ENCODE measurements around the gene TMEM125.

GRCh38 chr1:43265431-43265830 lies 4.4 kb upstream of the TMEM125 start:
- TF ChIP-seq POLR2A (IDR thresholded peaks at IDR 0.05) (no peak), CTCF (IDR thresholded peaks at IDR 0.05) (no peak), POLR2AphosphoS5 (IDR thresholded peaks at IDR 0.05) (no peak), EP300 (IDR thresholded peaks at IDR 0.05) (no peak)
